Activated naive CD8-positive, alpha-beta T cell treated with anti-CD3 and anti-CD28 coated beads, Interleukin-2, amount 50 U/mL, for 24 hours (primary cell): Measurements from ENCODE around the gene NSD2.
"Not testable (repeated sequence)": the region's sequence is repeated elsewhere in the genome, so short reads cannot be mapped to it uniquely, and the experiment has no call there.

ENCODE experiments used
- ATAC-seq: fragments of 150-1000 bp; cut with Tn5 transposase; one replicate; pipeline ENCODE4 v1.10.0; 2021
- DNase-seq: peaks from one replicate; pipeline ENCODE4 v3.0.0; 2021
- H3K27ac Mint-ChIP-seq: one replicate; pipeline ENCODE4 v1.8.0; 2021; ENCODE audit warnings: mild to moderate bottlenecking, mixed read lengths
- H3K27me3 Mint-ChIP-seq: one replicate; pipeline ENCODE4 v1.8.0; 2021; ENCODE audit warnings: mixed read lengths
- H3K36me3 Mint-ChIP-seq: one replicate; pipeline ENCODE4 v1.8.0; 2021; ENCODE audit warnings: low read depth, mixed read lengths
- H3K4me1 Mint-ChIP-seq: one replicate; pipeline ENCODE4 v1.8.0; 2021; ENCODE audit warnings: mixed read lengths
- H3K4me3 Mint-ChIP-seq: one replicate; pipeline ENCODE4 v1.8.0; 2021; ENCODE audit warnings: mild to moderate bottlenecking, moderate library complexity, mixed read lengths
- H3K9me3 Mint-ChIP-seq: one replicate; pipeline ENCODE4 v1.8.0; 2021; ENCODE audit warnings: mixed read lengths

NSD2 gene

DNA sequence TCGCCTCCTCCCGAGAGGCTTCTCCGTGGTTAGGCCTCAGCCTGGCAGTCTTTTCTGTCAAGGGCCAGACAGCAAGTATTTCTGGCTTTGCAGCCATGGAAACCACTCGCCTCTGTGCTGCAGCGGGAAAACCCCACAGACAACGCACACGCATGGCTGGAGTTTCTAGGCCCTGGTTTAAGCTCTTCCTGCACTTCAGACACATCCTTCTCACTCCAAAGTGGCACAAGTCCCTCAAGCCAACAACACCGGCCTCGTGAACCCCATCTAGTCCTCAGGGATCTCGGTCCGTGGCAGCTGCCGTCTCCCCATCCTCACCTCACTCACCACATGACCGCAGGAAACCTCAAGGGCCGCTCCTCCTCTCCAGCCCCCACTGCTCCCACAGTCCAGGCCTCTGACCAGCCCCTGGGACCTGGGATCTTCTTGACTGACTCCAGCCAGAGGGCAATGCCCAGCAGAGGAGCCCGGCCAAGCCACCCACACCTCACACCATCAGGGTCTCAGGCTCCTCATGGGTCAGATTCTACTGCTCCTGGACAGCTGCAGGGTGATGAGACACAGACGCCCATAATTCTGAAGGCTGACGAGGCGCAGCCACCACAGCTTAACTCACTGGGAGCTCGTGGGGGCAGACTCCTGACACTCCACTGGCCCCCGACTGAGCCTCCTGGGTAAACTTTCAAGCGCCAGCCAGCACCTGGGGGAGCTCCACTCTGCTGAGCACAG is 37.0 kb upstream of the NSD2 start:
- H3K9me3 Mint-ChIP-seq: no peaks in the 10 kb centered on the region
- H3K36me3 Mint-ChIP-seq: peaks cover 42% of the 10 kb centered on the region
- H3K4me3 Mint-ChIP-seq: no peak overlapping the region
- no peak for DNase-seq
- peak overlapping the region; percentile 80 for H3K27ac Mint-ChIP-seq
- peaks cover 8% of the 10 kb centered on the region for H3K4me1 Mint-ChIP-seq
- ATAC-seq: peak; percentile 53
- no peaks in the 10 kb centered on the region for H3K27me3 Mint-ChIP-seq

DNA sequence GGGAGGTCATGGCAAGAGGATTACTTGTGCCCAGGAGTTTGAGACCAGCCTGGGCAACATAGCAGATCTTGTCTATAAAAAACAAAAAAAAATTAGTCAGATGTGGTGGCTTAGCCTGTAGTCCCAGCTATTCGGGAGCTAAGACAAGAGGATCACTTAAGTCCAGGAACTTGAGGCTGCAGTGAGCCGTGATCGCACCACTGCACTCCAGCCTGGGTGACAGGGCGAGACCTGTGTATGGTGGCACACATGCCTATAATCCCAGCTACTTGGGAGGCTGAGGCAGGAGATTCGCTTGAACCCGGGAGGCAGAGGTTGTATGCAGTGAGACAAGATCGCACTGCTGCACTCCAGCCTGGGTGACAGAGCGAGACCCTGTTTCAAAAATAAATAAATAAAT is 35.4 kb upstream of the NSD2 start:
- not testable (repeated sequence) for ATAC-seq, H3K27me3 Mint-ChIP-seq, H3K4me3 Mint-ChIP-seq, DNase-seq, H3K27ac Mint-ChIP-seq, H3K9me3 Mint-ChIP-seq, H3K4me1 Mint-ChIP-seq
- peaks cover 38% of the 10 kb centered on the region for H3K36me3 Mint-ChIP-seq

DNA sequence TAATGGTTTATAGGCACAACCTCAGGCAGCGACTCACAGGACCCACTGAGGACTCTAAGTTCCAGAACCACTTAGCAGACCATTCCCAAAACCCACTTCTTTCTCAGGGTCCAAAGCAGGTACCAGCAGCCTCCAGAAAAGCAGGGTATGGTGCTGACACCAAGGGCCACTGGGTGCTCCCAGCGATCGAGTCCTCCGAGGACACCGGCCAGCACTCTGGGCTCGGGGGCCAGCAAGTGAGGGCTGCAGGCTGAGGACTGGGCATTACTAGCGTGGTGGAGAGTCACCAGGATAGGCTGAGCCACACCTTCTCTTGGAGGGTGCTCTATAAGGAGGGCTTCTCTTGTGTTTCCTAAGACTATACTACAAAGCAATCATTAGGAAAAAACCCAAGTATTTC is 34.5 kb upstream of the NSD2 start:
- DNase-seq: no peak
- Mint-ChIP-seq H3K4me3 (no peak overlapping the region), H3K27ac (no peak overlapping the region), H3K4me1 (peaks cover 8% of the 10 kb centered on the region), H3K36me3 (peaks cover 40% of the 10 kb centered on the region), H3K9me3 (no peaks in the 10 kb centered on the region), H3K27me3 (no peaks in the 10 kb centered on the region)
- no peak for ATAC-seq

DNA sequence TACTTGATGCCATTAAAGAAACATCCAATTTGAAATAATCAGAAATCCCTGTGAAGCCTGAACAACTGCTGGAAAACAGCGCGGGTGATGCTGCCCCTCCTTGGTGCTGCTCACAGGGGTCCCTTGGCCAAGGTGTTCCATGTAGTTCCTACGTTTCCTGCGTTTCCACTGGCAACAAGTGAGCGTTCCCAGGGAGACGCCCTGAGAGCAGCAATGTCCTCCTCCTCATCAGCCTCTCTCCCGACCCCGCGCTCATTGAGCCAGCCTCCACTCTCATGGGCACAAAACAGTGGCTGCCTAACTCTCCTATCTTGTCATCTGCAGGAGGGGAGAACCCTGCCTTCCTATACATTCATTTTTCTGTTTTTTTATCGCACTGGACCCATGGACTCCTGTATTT is 34.1 kb upstream of the NSD2 start:
- no peaks in the 10 kb centered on the region for H3K27me3 Mint-ChIP-seq
- no peak overlapping the region for H3K27ac Mint-ChIP-seq
- peaks cover 8% of the 10 kb centered on the region for H3K4me1 Mint-ChIP-seq
- H3K4me3 Mint-ChIP-seq: no peak overlapping the region
- H3K9me3 Mint-ChIP-seq: no peaks in the 10 kb centered on the region
- DNase-seq (no peak), ATAC-seq (no peak)
- H3K36me3 Mint-ChIP-seq: peaks cover 38% of the 10 kb centered on the region

DNA sequence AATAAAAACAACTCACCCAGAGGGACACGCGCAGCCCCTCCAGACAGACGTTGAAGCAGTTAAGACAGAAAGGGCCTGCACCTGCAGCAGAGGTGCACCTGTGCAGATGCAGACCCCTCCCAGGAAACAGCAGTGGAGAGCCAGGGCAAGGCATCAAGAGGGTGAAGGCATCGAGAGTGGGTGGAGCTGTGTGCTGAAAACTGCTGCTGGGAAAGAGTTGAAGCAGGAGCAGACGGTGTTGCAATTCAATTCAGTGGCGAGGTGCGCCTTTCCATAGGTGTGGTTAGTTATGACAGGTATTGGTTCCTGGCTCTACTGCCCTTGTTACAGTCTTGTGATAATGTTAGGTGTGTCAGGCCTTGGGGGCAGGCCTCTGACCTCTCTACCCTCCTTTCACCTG is 31.9 kb upstream of the NSD2 start:
- no peak for DNase-seq
- Mint-ChIP-seq H3K27ac (no peak overlapping the region), H3K27me3 (no peaks in the 10 kb centered on the region), H3K4me3 (no peak overlapping the region), H3K4me1 (peaks cover 3% of the 10 kb centered on the region), H3K36me3 (peaks cover 43% of the 10 kb centered on the region), H3K9me3 (no peaks in the 10 kb centered on the region)
- no peak for ATAC-seq

DNA sequence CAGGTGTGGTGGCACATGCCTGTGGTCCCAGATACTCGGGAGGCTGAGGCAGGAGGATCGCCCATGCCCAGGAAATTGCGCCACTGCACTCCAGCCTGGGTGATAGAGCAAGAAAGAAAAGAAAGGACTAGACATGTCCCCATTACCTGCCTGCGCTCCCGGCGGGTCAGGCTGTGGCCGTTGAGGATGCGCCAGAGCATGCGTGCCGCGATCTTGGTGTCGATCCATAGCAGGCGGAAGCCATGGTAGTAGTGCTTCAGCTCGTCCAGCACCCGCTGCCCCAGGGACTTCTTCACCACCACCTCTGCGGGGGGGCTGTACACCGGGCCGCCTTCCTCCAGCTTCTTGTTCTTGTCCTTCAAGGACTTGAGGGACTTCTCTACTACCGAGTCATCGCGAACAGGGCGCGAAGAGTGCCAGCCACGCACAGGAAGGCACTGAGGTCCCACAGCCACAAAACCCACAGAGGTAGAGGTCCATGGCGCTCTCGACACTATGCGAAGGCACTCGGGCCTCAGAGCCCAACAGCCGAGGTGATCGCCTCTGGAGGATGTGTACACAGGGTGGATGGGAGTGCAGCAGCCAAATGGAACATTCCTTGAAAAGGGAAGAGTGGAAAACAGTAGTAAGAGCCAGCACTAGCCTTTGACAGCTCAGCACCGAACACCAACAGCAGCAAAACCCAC is 29.8 kb upstream of the NSD2 start:
- no peak overlapping the region for H3K27ac Mint-ChIP-seq
- DNase-seq: no peak
- no peaks in the 10 kb centered on the region for H3K27me3 Mint-ChIP-seq
- no peaks in the 10 kb centered on the region for H3K4me1 Mint-ChIP-seq
- H3K9me3 Mint-ChIP-seq: no peaks in the 10 kb centered on the region
- peaks cover 36% of the 10 kb centered on the region for H3K36me3 Mint-ChIP-seq
- no peak for ATAC-seq
- no peak overlapping the region for H3K4me3 Mint-ChIP-seq

DNA sequence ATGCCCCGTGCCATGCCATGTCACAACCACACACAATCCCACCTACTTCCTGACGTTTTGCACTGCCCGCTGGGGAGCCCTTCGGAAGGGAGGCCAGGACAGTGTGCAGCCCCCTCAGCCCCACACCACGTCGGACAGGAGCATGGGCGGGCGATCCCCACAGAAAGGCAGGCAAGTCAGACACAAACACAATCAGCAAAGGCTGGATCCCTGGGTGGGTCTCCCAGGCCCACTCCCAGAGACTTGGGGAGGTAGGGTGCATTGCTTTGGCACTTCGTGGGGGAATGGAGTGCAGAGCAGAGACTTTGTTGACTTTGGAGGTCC is 29.3 kb upstream of the NSD2 start:
- Mint-ChIP-seq H3K27me3 (no peaks in the 10 kb centered on the region), H3K36me3 (peaks cover 39% of the 10 kb centered on the region), H3K27ac (no peak overlapping the region), H3K9me3 (no peaks in the 10 kb centered on the region), H3K4me3 (no peak overlapping the region), H3K4me1 (no peaks in the 10 kb centered on the region)
- DNase-seq (no peak), ATAC-seq (no peak)

DNA sequence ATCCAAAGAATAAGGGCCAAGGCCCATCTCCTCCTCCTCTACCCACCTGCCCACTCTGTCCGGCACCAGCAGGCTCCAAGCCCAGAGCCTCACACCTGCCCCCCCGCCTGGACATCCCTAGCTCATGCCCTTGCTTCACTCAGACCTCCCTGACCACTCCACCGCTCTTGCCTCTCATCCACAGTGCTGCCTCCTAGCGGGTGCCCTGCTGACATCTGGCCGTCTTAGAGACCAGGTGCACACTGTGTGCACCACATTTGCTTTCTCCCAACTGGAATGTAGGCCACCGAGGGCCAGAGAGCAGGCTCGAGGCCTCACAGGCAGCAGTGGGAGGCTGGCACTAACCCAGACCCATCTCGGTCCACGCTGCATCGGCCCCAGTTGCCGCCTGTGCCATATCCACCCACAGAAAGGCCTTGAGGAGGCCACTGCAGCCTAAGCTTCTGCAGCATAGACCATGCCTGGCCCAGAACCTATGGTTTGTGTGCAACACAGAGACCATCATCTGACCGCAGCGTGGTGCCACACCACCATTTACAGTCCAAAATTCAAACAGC is 28.8 kb upstream of the NSD2 start:
- Mint-ChIP-seq H3K27me3 (no peaks in the 10 kb centered on the region), H3K4me1 (no peaks in the 10 kb centered on the region), H3K36me3 (peaks cover 40% of the 10 kb centered on the region), H3K4me3 (no peak overlapping the region), H3K9me3 (no peaks in the 10 kb centered on the region), H3K27ac (no peak overlapping the region)
- DNase-seq (no peak), ATAC-seq (no peak)

DNA sequence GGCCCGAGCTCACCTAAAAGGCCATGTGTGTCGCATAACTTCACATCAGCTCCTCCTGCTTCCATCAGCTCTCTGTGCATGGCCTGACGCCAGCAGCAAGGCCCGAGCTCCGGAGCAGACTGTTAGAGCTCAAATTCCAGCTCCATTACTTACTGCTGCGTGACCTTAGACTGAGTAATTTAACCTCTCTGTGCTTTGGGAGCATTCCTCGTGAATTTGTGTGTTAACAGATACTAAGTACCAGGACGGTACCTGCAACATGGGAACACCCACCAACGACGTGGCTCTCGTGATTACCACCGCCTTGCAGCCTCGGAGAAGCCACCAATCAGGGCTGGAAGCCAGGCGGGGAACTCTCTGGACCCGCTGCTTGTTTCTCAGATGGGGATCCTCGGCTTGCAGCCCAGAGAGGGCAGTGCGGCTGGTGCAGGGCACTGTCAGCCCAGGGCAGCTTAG is 28.2 kb upstream of the NSD2 start:
- Mint-ChIP-seq H3K4me3 (no peak overlapping the region), H3K36me3 (peaks cover 40% of the 10 kb centered on the region), H3K27ac (no peak overlapping the region), H3K9me3 (no peaks in the 10 kb centered on the region), H3K27me3 (no peaks in the 10 kb centered on the region), H3K4me1 (no peaks in the 10 kb centered on the region)
- DNase-seq (no peak), ATAC-seq (no peak)

DNA sequence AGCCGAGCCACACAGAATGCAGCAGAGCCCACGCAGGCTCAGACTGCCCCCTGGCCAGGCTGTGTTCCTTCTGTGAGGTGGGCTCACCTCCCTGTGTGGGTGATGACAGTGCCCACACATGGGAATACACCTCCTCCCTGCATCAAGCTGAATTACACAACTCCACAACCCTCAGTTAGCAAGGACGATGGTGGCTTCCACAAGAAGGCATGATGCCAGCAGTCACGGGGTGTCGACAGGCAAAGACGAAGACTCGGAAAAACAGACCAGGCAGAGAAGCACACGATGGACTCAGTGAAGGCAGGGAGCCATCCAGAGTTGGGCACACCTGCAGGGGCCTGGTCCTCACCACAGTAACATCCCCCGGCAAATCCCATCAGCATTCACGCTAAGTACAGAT is 27.3 kb upstream of the NSD2 start:
- no peaks in the 10 kb centered on the region for H3K27me3 Mint-ChIP-seq
- no peak overlapping the region for H3K4me3 Mint-ChIP-seq
- peaks cover 42% of the 10 kb centered on the region for H3K36me3 Mint-ChIP-seq
- H3K4me1 Mint-ChIP-seq: no peaks in the 10 kb centered on the region
- no peaks in the 10 kb centered on the region for H3K9me3 Mint-ChIP-seq
- DNase-seq (no peak), ATAC-seq (no peak)
- no peak overlapping the region for H3K27ac Mint-ChIP-seq

DNA sequence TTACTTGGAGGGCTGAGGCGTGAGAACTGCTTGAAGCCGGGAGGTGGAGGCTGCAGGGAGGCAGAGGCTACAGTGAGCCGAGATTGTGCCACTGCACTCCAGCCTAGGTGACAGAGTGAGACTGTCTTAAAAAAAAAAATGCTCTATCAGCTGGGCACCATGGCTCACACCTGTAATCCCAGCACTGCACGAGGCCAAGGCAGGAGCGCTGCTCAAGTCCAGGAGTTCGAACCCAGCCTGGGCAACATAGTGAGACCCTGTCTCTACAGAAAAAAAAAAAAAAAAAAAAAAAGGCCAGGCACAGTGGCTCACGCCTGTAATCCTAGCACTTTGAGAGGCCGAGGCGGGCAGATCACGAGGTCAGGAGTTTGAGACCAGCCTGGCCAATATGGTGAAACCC is 26.6 kb upstream of the NSD2 start:
- H3K9me3 Mint-ChIP-seq, H3K27ac Mint-ChIP-seq, DNase-seq, ATAC-seq, H3K4me1 Mint-ChIP-seq, H3K4me3 Mint-ChIP-seq, H3K27me3 Mint-ChIP-seq: not testable (repeated sequence)
- H3K36me3 Mint-ChIP-seq: peaks cover 36% of the 10 kb centered on the region

DNA sequence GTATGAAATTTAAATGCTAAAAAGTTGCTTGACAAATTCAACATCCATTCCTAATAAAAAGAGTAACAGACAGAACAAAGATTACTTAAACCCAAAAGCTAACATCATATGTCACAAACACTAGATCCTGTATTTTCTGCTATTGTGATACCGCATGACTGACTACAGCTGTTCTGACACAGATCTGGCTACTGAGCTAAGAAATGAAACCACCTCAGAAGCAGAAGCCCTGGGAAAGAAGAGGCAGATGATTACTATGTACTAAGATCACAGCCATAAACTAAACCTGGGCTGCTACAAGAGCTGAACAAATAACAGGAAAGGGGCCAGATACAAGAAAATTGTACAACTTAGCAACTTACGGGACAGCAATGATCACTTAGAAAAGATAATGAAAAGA is 24.6 kb upstream of the NSD2 start:
- Mint-ChIP-seq H3K36me3 (peaks cover 34% of the 10 kb centered on the region), H3K27me3 (no peaks in the 10 kb centered on the region), H3K27ac (no peak overlapping the region), H3K9me3 (no peaks in the 10 kb centered on the region), H3K4me3 (no peak overlapping the region), H3K4me1 (peaks cover 7% of the 10 kb centered on the region)
- ATAC-seq (no peak), DNase-seq (no peak)

DNA sequence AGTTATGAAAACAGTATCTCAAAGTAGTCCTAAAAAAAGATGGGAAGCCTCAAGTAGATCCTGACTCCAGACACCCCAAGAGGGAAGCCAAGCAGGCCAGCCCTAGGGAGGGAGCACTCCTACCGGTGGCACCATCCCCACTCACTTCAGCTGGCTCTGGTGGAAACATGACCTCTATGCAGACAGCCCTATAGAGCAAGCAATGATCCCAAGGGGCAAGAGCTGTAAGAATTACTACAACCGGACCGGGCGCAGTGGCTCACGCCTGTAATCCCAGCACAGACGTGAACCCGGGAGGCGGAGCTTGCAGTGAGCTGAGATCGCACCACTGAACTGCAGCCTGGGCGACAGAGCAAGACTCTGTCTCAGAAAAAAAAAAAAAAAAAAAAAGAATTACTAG is 20.9 kb upstream of the NSD2 start:
- peaks cover 39% of the 10 kb centered on the region for H3K4me1 Mint-ChIP-seq
- H3K27me3 Mint-ChIP-seq: no peaks in the 10 kb centered on the region
- H3K36me3 Mint-ChIP-seq: peaks cover 26% of the 10 kb centered on the region
- no peak overlapping the region for H3K4me3 Mint-ChIP-seq
- H3K27ac Mint-ChIP-seq: no peak overlapping the region
- ATAC-seq (no peak), DNase-seq (no peak)
- no peaks in the 10 kb centered on the region for H3K9me3 Mint-ChIP-seq

DNA sequence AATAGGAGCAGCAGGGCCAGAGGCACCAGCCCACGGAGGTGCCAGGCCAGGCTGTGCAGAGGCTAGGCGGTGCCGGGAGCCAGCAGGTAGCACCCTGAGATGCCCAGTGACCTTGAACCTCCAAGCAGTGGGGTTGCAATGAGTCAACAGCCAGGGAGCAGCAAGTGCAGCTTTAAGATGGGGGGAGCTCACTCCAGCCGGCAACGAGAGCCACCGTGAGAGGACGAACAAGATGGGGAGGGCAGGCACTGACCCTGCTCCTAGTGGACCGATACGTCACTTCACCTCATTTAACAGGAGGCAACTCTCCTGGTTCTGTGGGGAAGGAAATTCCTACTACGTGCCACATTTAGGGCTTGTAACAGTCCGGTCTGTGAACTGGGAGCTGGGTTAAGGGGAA is 20.0 kb upstream of the NSD2 start:
- Mint-ChIP-seq H3K4me3 (no peak overlapping the region), H3K4me1 (peaks cover 39% of the 10 kb centered on the region), H3K27ac (no peak overlapping the region), H3K9me3 (no peaks in the 10 kb centered on the region), H3K36me3 (peaks cover 26% of the 10 kb centered on the region), H3K27me3 (no peaks in the 10 kb centered on the region)
- ATAC-seq (no peak), DNase-seq (no peak)

DNA sequence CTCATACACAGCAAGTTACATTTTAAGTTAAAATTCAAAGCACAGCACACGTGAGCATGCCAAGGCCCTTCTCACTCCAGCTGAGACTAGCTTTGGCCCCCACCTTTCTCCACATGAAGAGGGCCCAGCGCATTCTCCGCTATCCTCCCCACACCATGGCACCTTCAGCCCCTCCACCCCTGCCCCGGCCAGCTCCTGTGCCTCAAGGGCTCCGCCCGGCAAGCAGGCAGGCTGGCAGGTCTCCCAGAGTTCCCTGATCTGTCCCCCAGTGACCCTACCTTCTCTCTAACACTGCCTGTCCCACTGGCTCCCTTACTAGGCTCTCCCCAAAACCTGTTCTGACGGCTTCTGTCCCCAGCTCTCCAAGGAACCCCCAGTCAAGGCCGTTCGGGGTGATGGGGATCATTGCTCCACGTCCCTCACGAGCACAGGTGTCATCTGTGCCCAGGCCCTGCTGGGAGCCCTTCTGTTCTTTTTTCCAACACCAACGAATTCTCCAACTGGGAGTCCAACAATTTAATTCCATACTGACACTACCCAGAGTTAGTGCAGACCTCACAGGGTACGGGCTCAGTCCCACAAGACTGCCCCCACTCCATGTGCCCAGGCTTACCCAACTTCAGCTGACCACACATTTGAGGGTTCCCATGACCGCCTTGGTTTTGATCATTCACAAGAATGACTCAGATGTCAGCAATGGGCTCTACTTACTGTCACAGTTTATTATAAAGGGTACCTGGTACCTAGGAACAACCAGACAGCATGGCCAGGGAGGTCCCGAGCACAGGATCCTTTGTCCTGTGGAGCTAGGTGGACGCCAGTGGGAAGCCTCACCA is 19.4 kb upstream of the NSD2 start:
- H3K4me1 Mint-ChIP-seq: peaks cover 39% of the 10 kb centered on the region
- peaks cover 21% of the 10 kb centered on the region for H3K36me3 Mint-ChIP-seq
- ATAC-seq (no peak), DNase-seq (no peak)
- H3K9me3 Mint-ChIP-seq: no peaks in the 10 kb centered on the region
- H3K27ac Mint-ChIP-seq: no peak overlapping the region
- H3K27me3 Mint-ChIP-seq: no peaks in the 10 kb centered on the region
- H3K4me3 Mint-ChIP-seq: no peak overlapping the region
